HCT116 (cell line): ENCODE measurements around the gene CEMP1.
"Not testable (repeated sequence)": the region's sequence is repeated elsewhere in the genome, so short reads cannot be mapped to it uniquely, and the experiment has no call there.

Experiments used
- ATF3 ChIP-seq: IDR thresholded peaks from 2 replicates; pipeline ENCODE4 v1.6.1; 2012
- CBX3 ChIP-seq: IDR thresholded peaks from 2 replicates; pipeline ENCODE4 v1.6.1; 2012; ENCODE audit warnings: low read depth
- CTCF ChIP-seq, 3 experiments: fragments of 200-600 bp in 1 of 3; sonication (generic) in 1 of 3; IDR thresholded peaks in 2 of 3; conservative IDR thresholded peaks in 1 of 3; 2 replicates each; pipeline ENCODE4 v1.5.1; 2012 to 2017; ENCODE audit warnings: low read depth in 2 of 3, low read length in 2 of 3, antibody characterized with exemption in 1 of 3, borderline replicate concordance in 1 of 3, control low read depth in 1 of 3, mild to moderate bottlenecking in 1 of 3, mixed read lengths in 1 of 3, mixed run types in 1 of 3, moderate library complexity in 1 of 3; ENCODE audit not compliant: insufficient read depth in 1 of 3
- EGR1 ChIP-seq: IDR thresholded peaks from 2 replicates; pipeline ENCODE4 v1.6.1; 2012; ENCODE audit warnings: low read depth
- EZH2 ChIP-seq: fragments of 200-600 bp; sonication (generic); IDR thresholded peaks from 2 replicates; pipeline ENCODE4 v1.6.1; 2017; ENCODE audit warnings: antibody characterized with exemption, mixed run types
- EZH2phosphoT487 ChIP-seq: fragments of 200-600 bp; IDR thresholded peaks from 2 replicates; pipeline ENCODE4 v1.6.1; 2018; ENCODE audit warnings: antibody characterized with exemption, borderline replicate concordance
- JUND ChIP-seq: IDR thresholded peaks from 2 replicates; pipeline ENCODE4 v1.6.1; 2012
- MAX ChIP-seq: IDR thresholded peaks from 2 replicates; pipeline ENCODE4 v1.6.1; 2012
- POLR2A ChIP-seq: IDR thresholded peaks from 2 replicates; pipeline ENCODE4 v1.7.0; 2011; ENCODE audit warnings: borderline replicate concordance; ENCODE audit not compliant: insufficient read depth, insufficient read length; ENCODE audit errors: extremely low read depth
- POLR2AphosphoS5 ChIP-seq: IDR thresholded peaks from 2 replicates; pipeline ENCODE4 v1.6.1; 2011; ENCODE audit warnings: mild to moderate bottlenecking, low read depth, low read length, moderate library complexity
- RAD21 ChIP-seq: IDR thresholded peaks from 2 replicates; pipeline ENCODE4 v1.6.1; 2012; ENCODE audit warnings: low read depth, mild to moderate bottlenecking
- SP1 ChIP-seq: IDR thresholded peaks from 2 replicates; pipeline ENCODE4 v1.6.1; 2012; ENCODE audit warnings: low read depth

- not testable (repeated sequence) for TF ChIP-seq CTCF (IDR thresholded peaks at IDR 0.05 in 2 of 3, conservative IDR thresholded peaks at IDR 0.05 in 1 of 3; ENCODE audit: borderline replicate concordance in 1 of 3, insufficient read depth in 1 of 3, low read depth in 2 of 3, low read length in 2 of 3); POLR2A; CBX3; MAX; EZH2phosphoT487; JUND; SP1; EZH2; POLR2AphosphoS5; RAD21; ATF3; EGR1
Observed at GRCh38 chr16:2554709-2555425, 23.7 kb upstream of the CEMP1 start.
